ENCODE measurements around the gene KRTAP10-12.

GRCh38 chr21:44724926-44725325 is 28.0 kb downstream of the KRTAP10-12 start:
- TF ChIP-seq CTCF (IDR thresholded peaks at IDR 0.05 in 8 of 11, conservative IDR thresholded peaks at IDR 0.05 in 3 of 11) (no peak), POLR2A (IDR thresholded peaks at IDR 0.05) (no peak)

Data from spleen (tissue), 7 donors.